HUES64 (cell line): ENCODE measurements around the gene GPRASP2. TPM values are rescaled to one million over a fixed set of nuclear protein-coding genes. Genes with fewer than 3 reads are reported as not detected.
"Not testable (repeated sequence)": the region's sequence is repeated elsewhere in the genome, so short reads cannot be mapped to it uniquely, and the experiment has no call there.

Source experiments
- H3K27ac ChIP-seq: 2 replicates; pipeline ENCODE4 v1.7.0; 2013; ENCODE audit warnings: low read depth, low read length, inconsistent platforms
- H3K27me3 ChIP-seq: 2 replicates; pipeline ENCODE4 v1.6.1; 2013; ENCODE audit warnings: mild to moderate bottlenecking, low read length; ENCODE audit not compliant: insufficient read depth
- H3K36me3 ChIP-seq: 2 replicates; pipeline ENCODE4 v1.6.1; 2013; ENCODE audit warnings: mild to moderate bottlenecking, low read length; ENCODE audit not compliant: insufficient read depth
- H3K4me1 ChIP-seq: 2 replicates; pipeline ENCODE4 v1.6.1; 2013; ENCODE audit warnings: mild to moderate bottlenecking, low read length, moderate library complexity; ENCODE audit not compliant: insufficient read depth
- H3K4me3 ChIP-seq: 2 replicates; pipeline ENCODE4 v1.5.1; 2013; ENCODE audit warnings: mild to moderate bottlenecking, low read length, moderate library complexity
- H3K9ac ChIP-seq: 2 replicates; pipeline ENCODE4 v1.6.1; 2013; ENCODE audit warnings: mild to moderate bottlenecking, low read depth, low read length
- H3K9me3 ChIP-seq: 2 replicates; pipeline ENCODE4 v1.6.1; 2013; ENCODE audit warnings: low read depth, low read length; ENCODE audit not compliant: insufficient read depth
- WGBS: fragments of 150-250, 120-280 bp; methylation state at CpG from one replicate; pipeline ENCODE4 v1.1.7; 2013; ENCODE audit warnings: missing lambda C conversion rate; 5-methylcytosine and 5-hydroxymethylcytosine counted together
- polyA plus RNA-seq, 2 experiments: library from polyadenylated mRNA; stranded (reverse); fragments of 50-300 nt; gene quantifications; one replicate each; pipeline ENCODE4 v1.2.3, GENCODE V29; 2013

The GPRASP2 gene
- polyA plus RNA-seq (2013, experiment 1 of 2) = 10.3 TPM
- polyA plus RNA-seq (2013, experiment 2 of 2) = 13.1 TPM

DNA sequence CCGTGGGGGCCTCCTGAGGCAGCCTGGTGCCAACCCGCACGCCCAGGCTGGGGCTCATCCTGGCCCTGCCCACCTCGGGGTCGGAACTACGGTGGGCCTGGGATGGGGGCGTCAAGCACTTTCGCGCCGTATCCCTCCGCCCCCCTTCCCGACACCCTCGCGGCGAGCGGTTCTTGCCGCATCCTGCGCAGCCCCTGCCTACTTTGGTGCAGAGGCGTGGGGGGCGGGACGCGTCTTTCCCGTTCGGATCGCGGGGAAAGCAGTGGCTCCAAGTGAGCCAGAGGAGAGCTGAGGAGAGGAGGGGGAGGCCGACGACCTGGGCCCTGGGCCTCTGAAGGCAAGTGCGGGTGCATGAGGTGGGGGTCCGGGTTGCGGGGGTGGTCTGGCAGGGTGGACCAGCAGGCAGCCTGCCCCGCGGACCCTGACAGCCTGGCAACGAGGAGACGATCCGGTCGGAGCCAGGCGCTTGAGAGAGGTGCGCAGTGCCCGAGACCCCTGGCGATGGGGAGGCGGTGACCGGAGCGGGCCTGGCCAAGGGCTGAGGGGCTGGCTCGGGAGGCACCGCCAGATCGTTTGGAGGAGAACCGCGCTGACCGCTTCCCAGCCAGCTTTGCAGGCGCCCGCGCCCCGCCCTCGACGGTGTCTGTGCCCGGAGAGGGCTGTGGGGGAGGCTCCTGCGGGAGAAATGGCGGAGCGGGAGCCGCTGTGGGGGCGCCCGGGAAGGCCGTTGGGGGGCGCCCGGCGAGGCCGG, at the start of gene GPRASP2:
Gene GPRASP2 (plus strand): TSS at position 233 of the 751 bp plus-strand sequence. CDS start 2,422 bp downstream, outside the sequence.
- H3K9me3 ChIP-seq = no peaks in the 10 kb centered on the region
- H3K27ac ChIP-seq = no peak within 1 kb of the TSS
- no peaks in the 10 kb centered on the region; the same call in 1 of the 2 replicates for H3K36me3 ChIP-seq
- H3K4me3 ChIP-seq = peak within 1 kb of the TSS; percentile 80
- peaks cover 10% of the 10 kb centered on the region for H3K27me3 ChIP-seq
- H3K9ac ChIP-seq = peak within 1 kb of the TSS; percentile 58
- under 1% methylated on average over 68 of the region's 68 CpGs for WGBS
- no peaks in the 10 kb centered on the region for H3K4me1 ChIP-seq

DNA sequence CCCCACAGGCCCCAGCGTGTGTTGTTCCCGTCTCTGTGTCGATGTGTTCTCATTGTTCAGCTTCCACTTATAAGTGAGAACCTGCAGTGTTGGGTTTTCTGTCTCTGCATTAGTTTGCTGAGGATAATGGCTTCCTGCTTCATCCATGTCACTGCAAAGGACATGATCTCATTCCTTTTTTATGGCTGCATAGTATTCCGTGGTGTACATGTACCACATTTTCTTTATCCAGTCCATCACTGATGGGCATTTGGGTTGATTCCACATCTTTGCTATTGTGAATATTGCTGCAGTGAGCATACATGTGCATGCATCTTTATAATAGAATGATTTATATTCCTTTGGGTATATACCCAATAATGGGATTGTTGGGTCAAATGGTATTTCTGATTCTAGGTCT, 48.4 kb upstream of the GPRASP2 start:
- H3K27ac ChIP-seq, H3K27me3 ChIP-seq, H3K9me3 ChIP-seq, H3K36me3 ChIP-seq, H3K9ac ChIP-seq, H3K4me1 ChIP-seq, H3K4me3 ChIP-seq: not testable (repeated sequence)
- 95% methylated on average over 4 of the region's 4 CpGs for WGBS

DNA sequence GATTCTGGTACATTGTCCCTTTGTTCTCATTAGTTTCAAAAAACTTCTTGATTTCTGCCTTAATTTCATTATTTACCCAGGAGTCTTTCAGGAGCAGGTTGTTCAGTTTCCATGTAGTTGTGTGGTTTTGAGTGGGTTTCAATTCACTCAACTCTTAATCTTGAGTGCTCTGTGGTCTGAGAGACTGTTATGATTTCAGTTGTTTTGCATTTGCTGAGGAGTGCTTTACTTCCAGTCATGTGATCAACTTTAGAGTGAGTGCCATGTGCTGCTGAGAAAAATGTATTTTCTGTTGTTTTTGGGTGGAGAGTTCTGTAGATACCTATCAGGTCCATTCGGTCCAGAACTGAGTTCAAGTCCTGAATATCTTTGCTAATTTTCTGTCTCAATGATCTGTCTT, 45.2 kb upstream of the GPRASP2 start:
- not testable (repeated sequence) for H3K9ac ChIP-seq, H3K4me3 ChIP-seq, H3K9me3 ChIP-seq, H3K27ac ChIP-seq, H3K27me3 ChIP-seq, H3K36me3 ChIP-seq, H3K4me1 ChIP-seq
- 100% methylated on average over 1 of the region's 1 CpG for WGBS

DNA sequence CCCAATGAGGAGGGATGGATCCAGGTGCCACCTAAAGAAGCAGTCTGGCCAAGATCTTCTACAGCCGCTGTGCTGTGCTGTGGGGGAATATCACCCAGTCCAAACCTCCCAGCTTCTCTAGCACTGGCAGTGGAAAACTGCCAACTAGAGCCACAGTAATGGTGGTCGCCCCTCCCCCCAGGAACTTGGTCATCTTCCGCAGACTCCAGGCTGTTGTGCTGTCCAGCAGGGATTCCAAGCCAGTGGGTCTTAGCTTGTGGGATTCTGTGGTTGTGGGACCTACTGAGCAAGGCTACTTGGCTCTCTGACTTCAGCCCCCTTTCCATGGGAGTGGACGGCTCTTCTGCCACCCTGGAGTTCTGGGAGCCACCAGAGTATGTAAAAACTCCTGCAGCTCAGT, 42.7 kb upstream of the GPRASP2 start:
- Histone ChIP-seq H3K36me3 (no peaks in the 10 kb centered on the region), H3K4me3 (no peak overlapping the region), H3K9ac (no peak overlapping the region), H3K27me3 (no peaks in the 10 kb centered on the region), H3K9me3 (no peaks in the 10 kb centered on the region), H3K27ac (no peak overlapping the region), H3K4me1 (no peaks in the 10 kb centered on the region)
- WGBS = 94% methylated on average over 4 of the region's 4 CpGs

DNA sequence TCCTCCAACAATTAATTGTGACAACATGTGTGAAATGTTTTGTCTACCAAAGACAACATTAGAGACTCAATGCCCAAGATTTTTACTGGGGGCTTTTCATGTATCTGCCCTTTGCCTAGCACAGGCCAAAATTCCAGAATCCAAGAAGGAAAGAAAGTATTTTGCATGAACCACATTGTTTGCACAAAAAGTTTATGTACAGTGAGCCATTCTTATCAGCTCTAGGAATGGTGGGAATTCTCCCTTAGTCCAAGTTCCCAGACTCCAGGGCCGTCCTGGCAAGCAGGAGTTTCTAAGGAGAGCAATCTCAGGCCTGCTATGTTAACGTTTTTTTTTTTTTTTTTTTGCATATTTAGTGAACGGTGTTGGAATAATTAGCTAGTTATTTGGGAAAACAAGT, 39.4 kb upstream of the GPRASP2 start:
- Histone ChIP-seq H3K27me3 (no peaks in the 10 kb centered on the region), H3K36me3 (no peaks in the 10 kb centered on the region), H3K4me3 (no peak overlapping the region), H3K4me1 (no peaks in the 10 kb centered on the region), H3K9ac (no peak overlapping the region), H3K27ac (no peak overlapping the region), H3K9me3 (no peaks in the 10 kb centered on the region)
- 83% methylated on average over 1 of the region's 3 CpGs for WGBS

DNA sequence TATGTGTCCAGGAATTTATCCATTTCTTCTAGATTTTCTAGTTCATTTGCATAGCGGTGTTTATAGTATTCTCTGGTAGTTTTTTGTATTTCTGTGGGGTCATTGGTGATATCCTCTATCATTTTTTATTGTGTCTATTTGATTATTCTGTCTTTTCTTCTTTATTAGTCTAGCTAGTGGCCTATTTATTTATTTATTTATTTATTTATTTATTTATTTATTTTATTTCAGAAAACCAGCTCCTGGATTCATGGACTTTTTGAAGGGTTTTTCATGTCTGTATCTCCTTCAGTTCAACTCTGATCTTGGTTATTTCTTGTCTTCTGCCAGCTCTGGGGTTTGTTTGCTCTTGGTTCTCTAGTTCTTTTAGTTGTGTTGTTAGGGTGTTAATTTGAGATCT, 34.8 kb upstream of the GPRASP2 start:
- H3K4me3 ChIP-seq, H3K9ac ChIP-seq, H3K36me3 ChIP-seq, H3K27ac ChIP-seq, H3K4me1 ChIP-seq, H3K27me3 ChIP-seq, H3K9me3 ChIP-seq: not testable (repeated sequence)
- no CpG with 5 or more reads among the region's 1 CpG for WGBS

DNA sequence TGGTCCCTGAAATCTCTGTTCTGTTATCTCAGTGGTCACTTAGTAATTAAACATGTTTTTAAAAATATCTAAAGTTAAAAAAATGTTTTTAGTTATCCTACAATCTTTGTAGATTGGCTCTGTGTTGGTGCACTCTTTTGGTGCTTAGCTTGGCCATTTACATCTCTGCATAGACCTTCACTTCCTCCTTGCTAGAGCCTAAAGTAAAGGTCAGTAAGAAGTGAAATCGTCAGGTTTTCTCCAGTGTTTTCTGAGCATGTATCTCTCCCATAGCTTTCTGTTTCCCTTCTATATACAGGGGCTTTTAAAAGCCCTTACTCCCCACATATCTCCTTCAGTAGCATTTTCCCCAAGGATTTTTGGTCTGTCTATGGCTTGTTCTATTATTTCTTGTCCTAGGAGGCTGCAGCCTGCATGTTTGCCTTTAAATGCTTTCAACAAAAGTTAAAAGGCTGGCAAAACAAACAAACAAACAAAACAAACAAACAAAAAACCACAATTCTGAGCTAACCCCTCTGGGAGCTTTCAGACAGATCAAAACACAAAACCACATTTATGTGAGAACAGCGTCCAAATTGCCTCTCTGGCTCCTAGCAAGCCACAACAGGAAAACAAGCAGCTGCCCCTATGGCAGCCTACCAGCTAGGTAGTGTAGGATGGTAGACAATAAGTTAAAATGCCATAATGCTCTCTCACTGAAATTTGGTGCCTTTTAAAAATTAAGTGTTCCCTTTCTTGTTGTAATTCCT, 27.3 kb upstream of the GPRASP2 start:
- Histone ChIP-seq H3K27ac (no peak overlapping the region), H3K9ac (no peak overlapping the region), H3K4me1 (no peaks in the 10 kb centered on the region), H3K27me3 (no peaks in the 10 kb centered on the region), H3K4me3 (no peak overlapping the region), H3K9me3 (0 out of 2 replicates have a peak, but pooled peaks cover 2% of the 10 kb centered on the region), H3K36me3 (no peaks in the 10 kb centered on the region)
- WGBS = 85% methylated on average over 2 of the region's 2 CpGs

DNA sequence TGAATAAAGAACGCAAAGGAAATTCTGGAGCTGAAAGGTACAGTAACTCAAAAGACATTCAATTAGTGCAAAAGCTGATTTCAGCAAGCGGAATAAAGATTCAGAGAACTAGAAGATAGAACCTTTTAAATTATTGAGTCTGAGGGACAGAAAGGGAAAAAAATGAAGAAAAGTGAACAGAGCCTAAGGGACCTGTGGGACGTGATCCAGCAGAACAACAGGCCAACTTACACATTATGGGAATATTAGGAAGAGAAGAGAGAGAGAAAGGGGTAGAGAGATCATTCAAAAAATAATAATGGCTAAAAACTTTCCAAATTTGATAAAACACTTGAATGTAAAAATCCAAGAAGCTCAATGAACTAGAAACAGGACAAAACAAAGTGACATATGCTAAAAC, 17.5 kb upstream of the GPRASP2 start:
- H3K36me3 ChIP-seq = no peaks in the 10 kb centered on the region
- peaks cover 3% of the 10 kb centered on the region; the same call in 1 of the 2 replicates for H3K9me3 ChIP-seq
- H3K4me3 ChIP-seq = no peak overlapping the region
- H3K4me1 ChIP-seq = no peaks in the 10 kb centered on the region
- H3K9ac ChIP-seq = no peak overlapping the region
- H3K27ac ChIP-seq = no peak overlapping the region
- no peaks in the 10 kb centered on the region for H3K27me3 ChIP-seq
- 94% methylated on average over 2 of the region's 3 CpGs for WGBS

DNA sequence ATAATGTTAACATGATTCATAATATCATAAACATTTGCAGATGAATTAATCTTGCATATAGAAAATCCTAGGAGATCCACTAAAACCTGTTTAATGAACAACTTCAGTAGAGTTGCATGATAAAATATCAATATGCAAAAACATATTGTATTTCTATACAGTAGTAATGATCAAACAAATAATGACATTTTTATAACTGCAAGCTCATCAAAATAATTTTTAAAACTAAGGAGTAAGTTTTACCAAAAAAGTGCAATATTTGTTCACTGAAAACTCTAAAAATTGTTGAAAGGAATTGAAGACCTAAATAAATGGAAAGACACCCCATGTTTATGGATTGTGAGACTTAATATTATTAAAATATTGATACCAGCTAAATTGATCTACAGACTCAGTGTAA, 15.9 kb upstream of the GPRASP2 start:
- Histone ChIP-seq H3K4me3 (no peak overlapping the region), H3K27me3 (no peaks in the 10 kb centered on the region), H3K9me3 (peaks cover 3% of the 10 kb centered on the region; the same call in 1 of the 2 replicates), H3K36me3 (no peaks in the 10 kb centered on the region), H3K9ac (no peak overlapping the region), H3K27ac (no peak overlapping the region), H3K4me1 (no peaks in the 10 kb centered on the region)

DNA sequence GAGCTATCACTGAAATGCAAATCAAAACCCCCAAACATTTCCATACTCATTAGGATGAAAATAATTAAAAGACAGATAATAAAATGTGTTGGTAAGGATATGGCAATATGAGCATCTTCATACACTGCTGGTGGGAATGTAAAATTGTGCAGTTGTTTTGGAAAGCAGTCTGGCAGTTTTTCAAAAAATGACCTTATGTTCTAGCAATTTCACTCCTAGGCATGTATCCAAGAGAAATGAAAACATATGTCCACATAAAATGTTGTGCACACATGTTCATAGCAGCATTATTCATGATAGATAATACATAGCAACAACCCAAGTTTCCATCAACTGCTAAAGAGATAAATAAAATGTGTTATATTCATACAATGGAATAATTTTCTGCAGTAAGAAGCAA, 14.8 kb upstream of the GPRASP2 start:
- no peaks in the 10 kb centered on the region for H3K4me1 ChIP-seq
- H3K4me3 ChIP-seq = no peak overlapping the region
- H3K9me3 ChIP-seq = no peaks in the 10 kb centered on the region
- no peak overlapping the region for H3K27ac ChIP-seq
- no peak overlapping the region for H3K9ac ChIP-seq
- H3K36me3 ChIP-seq = no peaks in the 10 kb centered on the region
- H3K27me3 ChIP-seq = no peaks in the 10 kb centered on the region

DNA sequence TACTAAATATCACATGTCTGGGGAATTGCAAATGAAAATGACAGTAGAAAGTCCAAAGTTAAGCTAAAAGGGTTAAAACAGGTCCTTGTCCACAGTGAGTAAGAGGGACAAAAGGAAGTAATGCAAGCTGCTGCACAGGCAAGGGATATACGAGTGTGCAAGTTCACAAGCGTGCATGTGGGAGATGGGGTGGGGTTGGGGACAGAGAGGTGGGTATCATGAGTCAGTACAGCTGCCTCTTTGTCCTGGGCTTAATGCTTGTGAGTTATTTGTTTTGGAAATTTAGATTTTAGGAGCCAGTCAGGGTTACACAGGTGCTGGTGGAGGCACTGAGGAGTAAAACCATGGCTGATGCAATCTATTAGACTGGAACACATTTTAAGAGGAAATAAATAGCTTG, 3.3 kb upstream of the GPRASP2 start:
- 88% methylated on average over 2 of the region's 2 CpGs for WGBS
- H3K9me3 ChIP-seq = no peaks in the 10 kb centered on the region
- H3K27ac ChIP-seq = no peak overlapping the region
- H3K4me1 ChIP-seq = no peaks in the 10 kb centered on the region
- peaks cover 10% of the 10 kb centered on the region for H3K27me3 ChIP-seq
- no peak overlapping the region for H3K9ac ChIP-seq
- no peak overlapping the region for H3K4me3 ChIP-seq
- no peaks in the 10 kb centered on the region; the same call in 1 of the 2 replicates for H3K36me3 ChIP-seq
